NB4 (cell line): ENCODE results near the gene ZDHHC13.

Experiments used
- MAX ChIP-seq: IDR thresholded peaks from 2 replicates; pipeline ENCODE4 v1.6.1; 2011; ENCODE audit warnings: low read depth, low read length
- TF ChIP-seq, protein P1 (sequence below): IDR thresholded peaks from one replicate; pipeline ENCODE4 v1.5.1; 2012; ENCODE audit warnings: low read depth, low read length

DNA sequence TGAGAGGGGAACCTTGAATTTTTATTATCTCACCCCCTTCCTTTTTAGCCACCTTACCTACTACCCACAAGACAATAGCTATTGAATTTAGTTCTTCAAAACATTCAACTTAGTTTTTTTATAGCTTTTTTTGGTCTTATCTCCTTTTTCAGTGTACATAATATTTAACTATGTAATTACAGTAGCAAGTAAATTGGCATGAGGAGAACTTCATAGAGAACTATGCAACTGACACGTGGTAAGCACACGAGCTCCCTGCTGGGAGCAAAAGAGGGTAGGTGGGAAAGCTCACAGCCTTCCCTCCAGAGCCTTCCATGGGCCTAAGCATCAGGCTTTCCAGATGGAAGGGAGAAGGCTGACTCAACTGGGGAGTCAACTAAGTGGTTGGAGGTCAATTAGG, 22.1 kb upstream of the ZDHHC13 start:
- TF ChIP-seq, protein P1, sequence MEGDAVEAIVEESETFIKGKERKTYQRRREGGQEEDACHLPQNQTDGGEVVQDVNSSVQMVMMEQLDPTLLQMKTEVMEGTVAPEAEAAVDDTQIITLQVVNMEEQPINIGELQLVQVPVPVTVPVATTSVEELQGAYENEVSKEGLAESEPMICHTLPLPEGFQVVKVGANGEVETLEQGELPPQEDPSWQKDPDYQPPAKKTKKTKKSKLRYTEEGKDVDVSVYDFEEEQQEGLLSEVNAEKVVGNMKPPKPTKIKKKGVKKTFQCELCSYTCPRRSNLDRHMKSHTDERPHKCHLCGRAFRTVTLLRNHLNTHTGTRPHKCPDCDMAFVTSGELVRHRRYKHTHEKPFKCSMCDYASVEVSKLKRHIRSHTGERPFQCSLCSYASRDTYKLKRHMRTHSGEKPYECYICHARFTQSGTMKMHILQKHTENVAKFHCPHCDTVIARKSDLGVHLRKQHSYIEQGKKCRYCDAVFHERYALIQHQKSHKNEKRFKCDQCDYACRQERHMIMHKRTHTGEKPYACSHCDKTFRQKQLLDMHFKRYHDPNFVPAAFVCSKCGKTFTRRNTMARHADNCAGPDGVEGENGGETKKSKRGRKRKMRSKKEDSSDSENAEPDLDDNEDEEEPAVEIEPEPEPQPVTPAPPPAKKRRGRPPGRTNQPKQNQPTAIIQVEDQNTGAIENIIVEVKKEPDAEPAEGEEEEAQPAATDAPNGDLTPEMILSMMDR: no peak
- TF ChIP-seq MAX: peak; percentile 37; the same call in 1 of the 2 replicates
